H9 (cell line): ENCODE results near the gene CTNNB1. TPM values are rescaled to one million over a fixed set of nuclear protein-coding genes. Genes with fewer than 3 reads are reported as not detected.

ENCODE experiments used
- DNase-seq: peaks from one replicate; pipeline ENCODE4 v3.0.0-alpha.2; 2017
- H2AFZ ChIP-seq: one replicate; pipeline ENCODE4 v1.6.1; 2013; ENCODE audit warnings: mild to moderate bottlenecking, low read length, control low read depth, moderate library complexity
- H2AK5ac ChIP-seq: 2 replicates; pipeline ENCODE4 v1.6.1; 2013; ENCODE audit warnings: low read length, control low read depth, mixed read lengths; ENCODE audit not compliant: insufficient read length
- H2BK120ac ChIP-seq: one replicate; pipeline ENCODE4 v1.6.1; 2013; ENCODE audit warnings: low read depth, mild to moderate bottlenecking, low read length, control low read depth, inconsistent platforms; ENCODE audit not compliant: poor library complexity, severe bottlenecking
- H2BK12ac ChIP-seq: 2 replicates; pipeline ENCODE4 v1.6.1; 2013; ENCODE audit warnings: low read length, control low read depth, mixed read lengths, low read depth; ENCODE audit not compliant: insufficient read length
- H2BK15ac ChIP-seq: 2 replicates; pipeline ENCODE4 v1.6.1; 2013; ENCODE audit warnings: low read depth, low read length, control low read depth
- H2BK20ac ChIP-seq: one replicate; pipeline ENCODE4 v1.6.1; 2013; ENCODE audit warnings: low read depth, mild to moderate bottlenecking, low read length, control low read depth, inconsistent platforms; ENCODE audit not compliant: poor library complexity, severe bottlenecking
- H2BK5ac ChIP-seq: 2 replicates; pipeline ENCODE4 v1.6.1; 2013; ENCODE audit warnings: low read length, control low read depth, mixed read lengths; ENCODE audit not compliant: insufficient read length
- H3K14ac ChIP-seq: 2 replicates; pipeline ENCODE4 v1.6.1; 2013; ENCODE audit warnings: low read length, control low read depth; ENCODE audit not compliant: insufficient read depth
- H3K18ac ChIP-seq: 2 replicates; pipeline ENCODE4 v1.6.1; 2013; ENCODE audit warnings: low read depth, mild to moderate bottlenecking, mixed read lengths, low read length, control low read depth; ENCODE audit not compliant: insufficient read length
- H3K23ac ChIP-seq: 2 replicates; pipeline ENCODE4 v1.6.1; 2013; ENCODE audit warnings: low read length, control low read depth, mixed read lengths, low read depth; ENCODE audit not compliant: insufficient read length
- H3K23me2 ChIP-seq: 2 replicates; pipeline ENCODE4 v1.6.1; 2013; ENCODE audit warnings: low read depth, mild to moderate bottlenecking, mixed read lengths, low read length, control low read depth; ENCODE audit not compliant: insufficient read length, poor library complexity, severe bottlenecking
- H3K27ac ChIP-seq: 2 replicates; pipeline ENCODE4 v1.5.1; 2013; ENCODE audit warnings: low read length, control low read depth, mixed read lengths, low read depth; ENCODE audit not compliant: insufficient read length
- H3K27me3 ChIP-seq: 2 replicates; pipeline ENCODE4 v1.6.1; 2013; ENCODE audit warnings: low read length, control low read depth, inconsistent platforms; ENCODE audit not compliant: insufficient read depth
- H3K4ac ChIP-seq: 2 replicates; pipeline ENCODE4 v1.6.1; 2013; ENCODE audit warnings: low read depth, mild to moderate bottlenecking, control low read depth, inconsistent platforms, low read length, moderate library complexity
- H3K4me1 ChIP-seq: 2 replicates; pipeline ENCODE4 v1.6.1; 2013; ENCODE audit warnings: low read length, control low read depth, inconsistent platforms; ENCODE audit not compliant: insufficient read depth
- H3K4me2 ChIP-seq: 2 replicates; pipeline ENCODE4 v1.6.1; 2013; ENCODE audit warnings: low read length, control low read depth, mixed read lengths; ENCODE audit not compliant: insufficient read length, insufficient read depth
- H3K56ac ChIP-seq: 2 replicates; pipeline ENCODE4 v1.6.1; 2013; ENCODE audit warnings: low read depth, mild to moderate bottlenecking, mixed read lengths, low read length, control low read depth; ENCODE audit not compliant: insufficient read length
- H3K79me1 ChIP-seq: 2 replicates; pipeline ENCODE4 v1.6.1; 2013; ENCODE audit warnings: low read depth, mild to moderate bottlenecking, moderate library complexity, low read length, control low read depth, inconsistent platforms; ENCODE audit not compliant: insufficient read depth, poor library complexity, severe bottlenecking
- H3K79me2 ChIP-seq: 2 replicates; pipeline ENCODE4 v1.6.1; 2013; ENCODE audit warnings: low read length, control low read depth, inconsistent platforms; ENCODE audit not compliant: insufficient read depth
- H3K9ac ChIP-seq: 2 replicates; pipeline ENCODE4 v1.6.1; 2013; ENCODE audit warnings: low read length, control low read depth, mixed read lengths; ENCODE audit not compliant: insufficient read length; ENCODE audit errors: extremely low read depth
- H3K9me3 ChIP-seq: one replicate; pipeline ENCODE4 v1.6.1; 2013; ENCODE audit warnings: low read depth, low read length, inconsistent platforms; ENCODE audit not compliant: control insufficient read depth
- H3T11ph ChIP-seq: one replicate; pipeline ENCODE4 v1.6.1; 2013; ENCODE audit warnings: mild to moderate bottlenecking, low read length, control low read depth, inconsistent platforms
- H4K20me1 ChIP-seq: one replicate; pipeline ENCODE4 v1.6.1; 2013; ENCODE audit not compliant: control insufficient read depth, insufficient read length, insufficient read depth
- H4K5ac ChIP-seq: 2 replicates; pipeline ENCODE4 v1.6.1; 2013; ENCODE audit warnings: low read depth, mild to moderate bottlenecking, mixed read lengths, low read length, control low read depth; ENCODE audit not compliant: insufficient read length
- H4K8ac ChIP-seq: replicated peaks from 2 replicates; pipeline ENCODE4 v1.6.1; 2013; ENCODE audit warnings: low read length, control low read depth, mixed read lengths, low read depth; ENCODE audit not compliant: insufficient read length
- H4K91ac ChIP-seq: 2 replicates; pipeline ENCODE4 v1.6.1; 2013; ENCODE audit warnings: low read depth, mild to moderate bottlenecking, moderate library complexity, mixed read lengths, low read length, control low read depth; ENCODE audit not compliant: insufficient read length
- H3K27ac Mint-ChIP-seq, 3 experiments: 2 replicates in 2 of 3; 3 replicates in 1 of 3; pipeline ENCODE4 v1.8.0; 2020 to 2021; ENCODE audit warnings: mixed read lengths in 3 of 3, mild to moderate bottlenecking in 1 of 3, moderate library complexity in 1 of 3
- H3K27me3 Mint-ChIP-seq: 2 replicates; pipeline ENCODE4 v1.8.0; 2021; ENCODE audit warnings: low read depth, mild to moderate bottlenecking, moderate library complexity, mixed read lengths
- H3K36me3 Mint-ChIP-seq, 3 experiments: 2 replicates in 2 of 3; 3 replicates in 1 of 3; pipeline ENCODE4 v1.8.0; 2020 to 2021; ENCODE audit warnings: low read depth in 3 of 3, mixed read lengths in 3 of 3; ENCODE audit not compliant: insufficient read depth in 1 of 3
- H3K4me1 Mint-ChIP-seq, 2 experiments: 2 replicates each; pipeline ENCODE4 v1.8.0; 2020; ENCODE audit warnings: mixed read lengths in 2 of 2
- H3K4me3 Mint-ChIP-seq, 2 experiments: 2 replicates in 1 of 2; 3 replicates in 1 of 2; pipeline ENCODE4 v1.8.0; 2020 to 2021; ENCODE audit warnings: mild to moderate bottlenecking in 2 of 2, mixed read lengths in 2 of 2, moderate library complexity in 1 of 2
- H3K9me3 Mint-ChIP-seq, 2 experiments: 2 replicates in 1 of 2; 3 replicates in 1 of 2; pipeline ENCODE4 v1.8.0; 2020; ENCODE audit warnings: mild to moderate bottlenecking in 2 of 2, mixed read lengths in 2 of 2, moderate library complexity in 1 of 2
- WGBS: extraction: QIAGEN DNeasy Blood & Tissue Kit; methylation state at CpG from one replicate; pipeline ENCODE4 v1.1.7; 2013; ENCODE audit warnings: missing lambda C conversion rate, low lambda C conversion rate, mixed read lengths; ENCODE audit not compliant: insufficient read length; ENCODE audit errors: extremely low coverage; 5-methylcytosine and 5-hydroxymethylcytosine counted together
- total RNA-seq: library from RNA; stranded (reverse); gene quantifications from 2 replicates; pipeline ENCODE4 v1.2.1, GENCODE V29; 2021
- TF ChIP-seq, protein P1 (sequence below): fragments of 200-600 bp; sonication (generic); conservative IDR thresholded peaks from 3 replicates; pipeline ENCODE4 v1.8.0; 2021; ENCODE audit warnings: antibody characterized with exemption, mild to moderate bottlenecking

Gene CTNNB1
- total RNA-seq, 1 experiment from 2014 or later: 500 TPM

- Histone ChIP-seq H4K5ac (no peak overlapping the region), H4K20me1 (no peaks in the 10 kb centered on the region), H2BK20ac (no peak overlapping the region), H4K91ac (no peak overlapping the region), H3K4me2 (no peak overlapping the region), H2BK120ac (no peak overlapping the region), H3K23ac (no peak overlapping the region), H3T11ph (no peak overlapping the region), H3K56ac (no peak overlapping the region), H2BK5ac (no peak overlapping the region), H3K27ac (no peak overlapping the region), H3K23me2 (no peaks in the 10 kb centered on the region), H3K79me1 (peaks cover 8% of the 10 kb centered on the region), H2AK5ac (no peak overlapping the region), H3K14ac (no peak overlapping the region), H2BK12ac (no peak overlapping the region), H3K4ac (no peak overlapping the region), H4K8ac (no peak overlapping the region), H3K9me3 (no peaks in the 10 kb centered on the region), H3K27me3 (no peaks in the 10 kb centered on the region), H3K79me2 (peaks cover 49% of the 10 kb centered on the region; the same call in 1 of the 2 replicates), H3K18ac (no peak overlapping the region), H3K9ac (no peak overlapping the region), H2BK15ac (no peak overlapping the region), H3K4me1 (peaks cover 7% of the 10 kb centered on the region), H2AFZ (no peak overlapping the region)
- Mint-ChIP-seq H3K27me3 (no peaks in the 10 kb centered on the region), H3K36me3 (peaks cover 0 to 8% (median 8%) of the 10 kb centered on the region in 3 experiments; a peak in 6 of 7 replicates), H3K9me3 (no peaks in the 10 kb centered on the region), H3K4me1 (peaks cover 41 to 49% of the 10 kb centered on the region in 2 experiments), H3K27ac (no peak overlapping the region), H3K4me3 (no peak overlapping the region)
- DNase-seq: no peak
- no CpG with 5 or more reads among the region's 1 CpG for WGBS
- TF ChIP-seq, protein P1, sequence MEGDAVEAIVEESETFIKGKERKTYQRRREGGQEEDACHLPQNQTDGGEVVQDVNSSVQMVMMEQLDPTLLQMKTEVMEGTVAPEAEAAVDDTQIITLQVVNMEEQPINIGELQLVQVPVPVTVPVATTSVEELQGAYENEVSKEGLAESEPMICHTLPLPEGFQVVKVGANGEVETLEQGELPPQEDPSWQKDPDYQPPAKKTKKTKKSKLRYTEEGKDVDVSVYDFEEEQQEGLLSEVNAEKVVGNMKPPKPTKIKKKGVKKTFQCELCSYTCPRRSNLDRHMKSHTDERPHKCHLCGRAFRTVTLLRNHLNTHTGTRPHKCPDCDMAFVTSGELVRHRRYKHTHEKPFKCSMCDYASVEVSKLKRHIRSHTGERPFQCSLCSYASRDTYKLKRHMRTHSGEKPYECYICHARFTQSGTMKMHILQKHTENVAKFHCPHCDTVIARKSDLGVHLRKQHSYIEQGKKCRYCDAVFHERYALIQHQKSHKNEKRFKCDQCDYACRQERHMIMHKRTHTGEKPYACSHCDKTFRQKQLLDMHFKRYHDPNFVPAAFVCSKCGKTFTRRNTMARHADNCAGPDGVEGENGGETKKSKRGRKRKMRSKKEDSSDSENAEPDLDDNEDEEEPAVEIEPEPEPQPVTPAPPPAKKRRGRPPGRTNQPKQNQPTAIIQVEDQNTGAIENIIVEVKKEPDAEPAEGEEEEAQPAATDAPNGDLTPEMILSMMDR: no peak
These were observed 20.1 kb downstream of the CTNNB1 start for GRCh38 chr3:41219424-41219823.
